ENCODE data around the gene XAGE1A.
"Not testable (repeated sequence)": the region's sequence is repeated elsewhere in the genome, so short reads cannot be mapped to it uniquely, and the experiment has no call there.

XAGE1A gene
- total RNA-seq, result 0 reads per million in 4 experiments

- DNase-seq, result not testable (repeated sequence)
Observed at GRCh38 chrX:52495545-52496418, at the start of gene XAGE1A. XAGE1A (plus strand) TSS chrX:52495808; CDS start chrX:52497362, 1,554 bp downstream.

- DNase-seq, result not testable (repeated sequence)
Observed at GRCh38 chrX:52452031-52452430, 43.6 kb upstream of the XAGE1A start.

GRCh38 chrX:52471301-52471700 lies 24.3 kb upstream of the XAGE1A start:
- not testable (repeated sequence) for DNase-seq

GRCh38 chrX:52496419-52496772 lies 788 bp downstream of the XAGE1A start:
- not testable (repeated sequence) for DNase-seq

- DNase-seq, result not testable (repeated sequence)
Observed at GRCh38 chrX:52501362-52501761, 5.8 kb downstream of the XAGE1A start.

- DNase-seq, result no peak
Observed at GRCh38 chrX:52504551-52504950, 8.9 kb downstream of the XAGE1A start.

GRCh38 chrX:52507331-52507730 lies 11.7 kb downstream of the XAGE1A start:
- DNase-seq, result no peak

GRCh38 chrX:52509916-52510315 lies 14.3 kb downstream of the XAGE1A start:
- DNase-seq, result no peak

GRCh38 chrX:52511126-52511525 lies 15.5 kb downstream of the XAGE1A start:
- DNase-seq, result not testable (repeated sequence)

- DNase-seq, result not testable (repeated sequence)
Observed at GRCh38 chrX:52516110-52516986, 20.7 kb downstream of the XAGE1A start.

GRCh38 chrX:52516987-52517325 lies 21.3 kb downstream of the XAGE1A start, which contains the start of gene XAGE1B:
XAGE1B (minus strand) TSS chrX:52517063; CDS start chrX:52515527, 1,536 bp downstream.
- DNase-seq, result not testable (repeated sequence)

GRCh38 chrX:52541051-52541450 lies 45.4 kb downstream of the XAGE1A start:
- DNase-seq, result not testable (repeated sequence)

GRCh38 chrX:52542311-52542710 lies 46.7 kb downstream of the XAGE1A start:
- no peak for DNase-seq

GRCh38 chrX:52544147-52544840 lies 48.7 kb downstream of the XAGE1A start:
- DNase-seq, result no peak

GRCh38 chrX:52548769-52549168 lies 53.2 kb downstream of the XAGE1A start:
- not testable (repeated sequence) for DNase-seq
